ENCODE data around the gene SLC25A53. TPM values are rescaled to one million over a fixed set of nuclear protein-coding genes. Genes with fewer than 3 reads are reported as not detected.
"Not testable (repeated sequence)": the region's sequence is repeated elsewhere in the genome, so short reads cannot be mapped to it uniquely, and the experiment has no call there.

Gene SLC25A53
- total RNA-seq, 4 donors from 2014 or later = 13.3 to 25.7 (median 21.6) TPM

GRCh38 chrX:104117759-104118158, 39.0 kb downstream of the SLC25A53 start:
- no peak for TF ChIP-seq CTCF (IDR thresholded peaks at IDR 0.05)
- no peak for TF ChIP-seq POLR2A (IDR thresholded peaks at IDR 0.05)
- DNase-seq = no peak
- intact Hi-C loops (cut with DNase I) = no loop called here

GRCh38 chrX:104113222-104113965, 43.4 kb downstream of the SLC25A53 start:
- Histone ChIP-seq H3K4me3 (replicated peaks in 1 of 3) (peak overlapping the region in 1 of 3 donors; percentile 26), H3K36me3 (no peaks in the 10 kb centered on the region), H3K27me3 (no peaks in the 10 kb centered on the region), H3K9me3 (no peaks in the 10 kb centered on the region), H3K27ac (no peak overlapping the region), H3K4me1 (no peaks in the 10 kb centered on the region)
- TF ChIP-seq POLR2A (IDR thresholded peaks at IDR 0.05) = no peak
- peak in 2 of 6 experiments; percentile 32 to 50 for TF ChIP-seq CTCF (IDR thresholded peaks at IDR 0.05)
- intact Hi-C loops (cut with DNase I) = no loop called here
- peak; percentile 47 to 56 for DNase-seq
- 4 to 10% methylated on average over 11 to 21 of the region's 24 CpGs for whole genome bisulfite sequencing, 2 donors

More at GRCh38 chrX:104117759-104118158, 39.0 kb downstream of the SLC25A53 start:
- Histone ChIP-seq H3K4me1 (no peaks in the 10 kb centered on the region), H3K27ac (no peak overlapping the region), H3K4me3 (replicated peaks in 1 of 3) (no peak overlapping the region), H3K9me3 (no peaks in the 10 kb centered on the region), H3K27me3 (no peaks in the 10 kb centered on the region), H3K36me3 (no peaks in the 10 kb centered on the region)

GRCh38 chrX:104112326-104112951, 44.4 kb downstream of the SLC25A53 start, which contains the start of gene ZCCHC18:
Gene ZCCHC18, plus strand, starts transcription at chrX:104112523. Its CDS starts 1,589 bp downstream, at chrX:104114112.
- peak; percentile 10 to 15 for DNase-seq
- no peaks in the 10 kb centered on the region for H3K36me3 ChIP-seq
- H3K9me3 ChIP-seq = no peaks in the 10 kb centered on the region
- TF ChIP-seq POLR2A (IDR thresholded peaks at IDR 0.05) (peak in 1 of 2 donors; percentile 17), CTCF (IDR thresholded peaks at IDR 0.05) (no peak)
- intact Hi-C loops (cut with DNase I) = no loop called here
- peak within 1 kb of the TSS in 1 of 3 donors; percentile 17 for H3K27ac ChIP-seq
- no peaks in the 10 kb centered on the region for H3K27me3 ChIP-seq
- no peaks in the 10 kb centered on the region for H3K4me1 ChIP-seq
- no CpG with 5 or more reads among the region's 67 CpGs for WGBS, 2 donors
- H3K4me3 ChIP-seq (replicated peaks in 1 of 3) = peak within 1 kb of the TSS in 2 of 3 donors; percentile 25 to 26

- H3K4me1 ChIP-seq; H3K4me3 ChIP-seq (replicated peaks in 1 of 3); intact Hi-C loops (cut with DNase I); H3K9me3 ChIP-seq; H3K27ac ChIP-seq; H3K36me3 ChIP-seq; H3K27me3 ChIP-seq; DNase-seq: not testable (repeated sequence)
- WGBS, 2 donors = 70 to 78% methylated on average over 4 to 5 of the region's 6 CpGs
Observed at GRCh38 chrX:104110491-104111240, 46.1 kb downstream of the SLC25A53 start.

DNA sequence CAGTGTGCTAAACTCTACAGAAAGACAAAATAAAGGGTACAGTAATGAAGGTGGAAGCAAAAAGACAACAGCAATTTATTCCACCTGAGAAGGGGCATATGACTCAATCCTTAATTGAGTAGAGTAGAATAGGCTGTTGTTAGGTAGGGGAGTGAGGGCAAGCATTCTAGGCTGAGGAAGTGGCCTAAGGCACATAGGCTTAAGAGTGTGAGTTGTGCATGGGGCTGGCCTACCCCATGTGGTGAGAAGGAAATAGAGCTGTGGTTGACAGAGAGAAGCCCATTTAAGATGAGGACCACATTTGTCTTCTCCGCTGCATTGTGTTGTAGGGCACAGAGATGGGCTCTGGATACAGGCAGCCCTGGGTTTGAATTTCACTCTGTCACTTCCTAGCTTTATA, 47.9 kb downstream of the SLC25A53 start:
- Histone ChIP-seq H3K4me1 (no peaks in the 10 kb centered on the region), H3K4me3 (replicated peaks in 1 of 3) (no peak overlapping the region), H3K36me3 (no peaks in the 10 kb centered on the region), H3K9me3 (no peaks in the 10 kb centered on the region), H3K27ac (no peak overlapping the region), H3K27me3 (no peaks in the 10 kb centered on the region)
- intact Hi-C loops (cut with DNase I) = no loop called here
- TF ChIP-seq CTCF (IDR thresholded peaks at IDR 0.05) (no peak), POLR2A (IDR thresholded peaks at IDR 0.05) (no peak)
- 91% methylated on average over 1 of the region's 1 CpG for WGBS, 2 donors
- DNase-seq = no peak

Data from thyroid gland (tissue), 4 donors.